Transverse colon (tissue), 3 donors: ENCODE measurements around the gene CD22.

Experiments used
- CTCF ChIP-seq, 5 experiments: fragments of 200-600 bp in 3 of 5; fragments of 450-650 bp in 2 of 5; sonication (generic) in 3 of 5; IDR thresholded peaks; 1 replicate in 2 of 5; 2 replicates in 3 of 5; pipeline ENCODE4 v1.5.1; 2016 to 2017; ENCODE audit warnings: antibody characterized with exemption in 5 of 5, inconsistent platforms in 3 of 5, mild to moderate bottlenecking in 2 of 5, moderate library complexity in 1 of 5
- POLR2A ChIP-seq: fragments of 450-650 bp; IDR thresholded peaks from one replicate; pipeline ENCODE4 v1.6.1; 2016; ENCODE audit warnings: antibody characterized with exemption, mild to moderate bottlenecking, moderate library complexity

- TF ChIP-seq CTCF (IDR thresholded peaks at IDR 0.05) (no peak), POLR2A (no peak)
These were observed 21.1 kb upstream of the CD22 start for GRCh38 chr19:35307931-35308330.
